Adipose tissue (tissue), 3 donors: Measurements from ENCODE around the gene PI4KB. TPM values are rescaled to one million over a fixed set of nuclear protein-coding genes. Genes with fewer than 3 reads are reported as not detected.

Experiments
- H3K27ac ChIP-seq: one replicate; pipeline ENCODE4 v1.5.1; 2013; ENCODE audit warnings: low read depth, low read length
- WGBS, 3 donors: extraction: QIAGEN DNeasy Blood & Tissue Kit; methylation state at CpG; one replicate each; pipeline ENCODE4 v1.1.7; 2013; 5-methylcytosine and 5-hydroxymethylcytosine counted together
- polyA plus RNA-seq, 3 donors: library from polyadenylated mRNA; stranded (reverse); fragments of 200-250 nt; gene quantifications; one replicate each; pipeline ENCODE4 v1.2.3, GENCODE V29; 2013
- donor health status: healthy with polysubstance abuse.
- donor health status: Bipolar disorder and iron deficiency.
- donor health status: healthy.

Gene PI4KB
- polyA plus RNA-seq, 3 donors = 24.5 to 55.2 (median 46.7) TPM

DNA sequence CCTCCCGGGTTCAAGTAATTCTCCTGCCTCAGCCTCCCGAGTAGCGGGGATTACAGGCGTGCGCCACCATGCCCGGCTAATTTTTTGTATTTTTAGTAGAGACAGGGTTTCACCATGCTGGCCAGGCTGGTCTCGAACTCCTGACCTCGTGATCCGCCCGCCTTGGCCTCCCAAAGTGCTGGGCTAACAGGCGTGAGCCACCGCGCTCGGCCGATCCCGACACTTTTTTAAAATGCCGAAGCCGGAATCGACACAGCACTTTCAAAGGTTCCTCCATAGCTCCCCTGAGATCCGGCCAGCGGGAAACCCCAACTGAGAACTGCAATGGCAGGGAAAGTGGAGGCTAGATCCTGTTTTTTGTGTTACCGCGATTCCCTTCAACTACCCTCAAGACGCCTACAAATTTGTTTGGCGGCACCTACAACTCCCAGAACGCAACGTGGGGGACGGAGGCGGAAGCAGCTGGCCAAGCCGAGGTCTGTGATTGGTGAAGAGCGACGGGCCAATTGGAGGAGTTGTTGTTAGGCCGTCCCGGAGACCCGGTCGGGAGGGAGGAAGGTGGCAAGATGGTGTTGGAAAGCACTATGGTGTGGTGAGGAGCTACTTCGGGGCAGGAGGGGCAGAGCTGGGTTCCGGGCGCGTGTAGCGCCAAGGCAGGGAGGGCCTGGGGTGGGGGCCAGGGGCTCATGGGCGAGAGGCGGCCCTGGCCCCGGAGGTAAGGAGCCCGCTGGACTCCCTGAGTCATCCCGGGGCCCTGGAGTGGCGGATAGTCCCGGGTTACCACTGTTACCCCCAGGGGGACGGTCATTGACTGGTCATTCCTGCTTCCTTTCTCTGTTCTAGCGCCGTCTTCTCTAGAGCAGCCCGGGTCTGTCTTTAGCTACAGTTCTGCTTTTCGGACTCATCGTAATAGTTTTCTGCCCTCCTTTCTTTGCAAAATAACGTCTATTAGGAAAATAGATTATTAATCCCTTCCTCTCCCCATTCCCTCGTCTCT is 72.7 kb downstream of the PI4KB start, which contains the start of gene PSMD4:
Gene PSMD4, plus strand, starts transcription at position 518 of the 997 bp plus-strand sequence. Its CDS starts 49 bp downstream, at position 567.
- WGBS, 3 donors = 7 to 11% (median 10%) methylated on average over 56 of the region's 56 CpGs

DNA sequence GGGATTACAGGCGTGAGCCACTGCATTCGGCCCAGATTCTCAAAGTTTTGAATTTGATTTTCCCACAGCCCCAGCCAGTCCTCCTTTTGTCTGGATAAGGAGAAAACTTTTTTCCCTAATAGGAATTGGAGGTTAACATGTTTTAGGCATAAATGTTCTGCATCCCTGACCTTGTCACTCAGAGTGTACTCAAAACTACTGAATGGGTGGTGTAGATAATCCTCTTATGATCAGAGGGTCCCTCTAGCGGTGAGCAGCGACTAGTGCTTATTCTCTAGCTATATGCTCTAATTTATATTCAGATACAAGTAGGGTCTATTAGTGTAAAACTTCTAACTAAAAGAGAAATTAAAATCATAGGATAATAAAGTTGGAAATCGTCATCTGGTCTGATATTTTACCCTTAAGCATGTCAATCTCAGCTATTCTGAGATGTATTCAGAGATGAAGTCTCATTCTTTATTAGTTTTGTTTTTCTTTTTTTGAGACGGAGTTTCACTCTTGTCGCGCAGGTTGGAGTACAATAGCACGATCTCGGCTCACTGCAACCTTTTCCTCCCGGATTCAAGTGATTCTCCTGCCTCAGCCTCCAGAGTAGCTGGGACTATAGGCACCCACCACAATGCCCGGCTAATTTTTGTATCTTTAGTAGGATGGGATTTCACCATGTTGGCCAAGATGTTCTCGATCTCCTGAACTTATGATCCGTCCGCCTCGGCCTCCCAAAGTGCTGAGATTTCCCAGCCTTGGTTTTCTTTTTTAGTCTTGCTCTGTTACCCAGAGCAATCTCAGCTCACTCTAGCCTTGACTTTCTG is 75.4 kb downstream of the PI4KB start:
- H3K27ac ChIP-seq = no peak overlapping the region
- whole genome bisulfite sequencing, 3 donors = 56 to 67% (median 62%) methylated on average over 16 of the region's 16 CpGs

More for the DNA sequence above, 72.7 kb downstream of the PI4KB start, which contains the start of gene PSMD4:
- H3K27ac ChIP-seq = peak within 1 kb of the TSS; percentile 58

DNA sequence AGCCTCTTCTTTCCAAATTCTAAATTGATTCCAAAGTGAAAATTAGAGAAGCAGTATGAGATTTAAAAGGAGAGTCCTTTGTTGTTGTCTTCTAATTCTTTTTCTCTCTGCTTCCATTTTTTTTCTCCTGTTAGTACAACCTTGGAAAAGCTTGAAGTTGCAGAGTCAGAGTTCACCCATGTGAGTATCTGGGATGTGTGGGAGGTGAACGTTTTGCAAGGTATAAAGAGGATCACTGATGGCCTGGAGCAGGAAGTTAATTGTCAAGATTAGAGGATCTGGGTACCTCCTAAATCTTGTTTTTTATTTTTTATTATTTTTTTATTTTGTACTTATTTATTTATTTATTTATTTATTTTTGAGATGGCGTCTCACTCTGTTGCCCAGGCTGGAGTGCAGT is 80.4 kb downstream of the PI4KB start:
- 78 to 90% (median 88%) methylated on average over 2 of the region's 2 CpGs for WGBS, 3 donors
- no peak overlapping the region for H3K27ac ChIP-seq

DNA sequence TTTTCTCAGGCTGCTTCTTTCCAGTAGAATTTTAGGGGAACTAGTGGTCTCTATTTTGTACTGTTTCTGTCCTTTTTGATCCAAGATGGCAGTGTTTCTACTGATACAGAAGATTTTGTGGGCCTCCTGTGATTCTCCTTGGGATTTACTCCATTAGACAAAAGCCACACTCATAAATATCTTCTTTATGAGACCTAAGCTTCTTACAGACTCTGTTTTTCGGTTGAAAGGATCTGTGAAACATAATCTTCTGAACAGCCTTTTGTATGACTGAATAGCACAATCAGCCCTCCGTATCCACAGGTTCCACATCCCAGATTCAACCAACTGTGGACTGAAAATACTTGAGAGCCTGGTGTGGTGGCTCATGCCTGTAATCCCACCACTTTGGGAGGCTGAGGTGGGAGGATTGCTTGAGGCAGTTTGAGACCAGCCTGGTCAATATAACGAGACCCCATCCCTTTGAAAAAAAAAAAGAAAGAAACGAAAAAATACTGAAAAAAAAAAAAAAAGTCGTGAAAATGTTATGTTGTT is 83.5 kb downstream of the PI4KB start:
- no peak overlapping the region for H3K27ac ChIP-seq
- WGBS, 3 donors = 81 to 87% (median 84%) methylated on average over 5 of the region's 5 CpGs

DNA sequence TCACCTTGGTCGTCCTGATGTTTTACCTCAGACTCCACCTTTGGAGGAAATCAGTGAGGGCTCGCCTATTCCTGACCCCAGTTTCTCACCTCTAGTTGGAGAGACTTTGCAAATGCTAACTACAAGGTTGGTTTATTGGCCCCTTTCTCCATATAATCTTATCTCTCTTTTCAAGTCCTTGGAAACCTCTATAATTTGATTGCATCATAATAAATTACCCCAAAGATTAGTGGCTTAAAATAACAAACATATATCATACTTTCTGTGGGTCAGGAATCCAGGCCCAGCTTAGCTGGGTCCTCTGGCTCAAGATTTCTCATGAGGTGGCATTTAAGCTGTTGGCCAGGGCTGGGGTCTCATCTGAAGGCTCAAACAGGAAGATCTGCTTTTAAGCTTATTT is 84.8 kb downstream of the PI4KB start:
- 93 to 99% (median 98%) methylated on average over 2 of the region's 2 CpGs for WGBS, 3 donors
- H3K27ac ChIP-seq = no peak overlapping the region

Other genes starting within 250 kb of the PI4KB start
- gene SEMA6C, start 180.8 kb downstream of the PI4KB start, polyA plus RNA-seq = 10 to 100 TPM in 1 of 3 donors, 1 to 10 TPM in 2; 3.3 to 22.9 (median 6.7) TPM
- gene TNFAIP8L2, start 170.8 kb downstream of the PI4KB start, polyA plus RNA-seq = 10 to 100 TPM in 1 of 3 donors, 1 to 10 TPM in 2; 1.4 to 20.4 (median 5.8) TPM
- gene LYSMD1, start 161.5 kb downstream of the PI4KB start, polyA plus RNA-seq = 1 to 10 TPM; 3.3 to 5.3 (median 3.9) TPM
- gene SCNM1, start 161.3 kb downstream of the PI4KB start, polyA plus RNA-seq = 10 to 100 TPM; 16.7 to 39.8 (median 29.7) TPM
- under 1 TPM; 0.16 to 0.62 (median 0.56) TPM for gene TMOD4, start 151.4 kb downstream of the PI4KB start, polyA plus RNA-seq
- 10 to 100 TPM; 19.9 to 34.8 (median 26.3) TPM for gene VPS72, start 137.2 kb downstream of the PI4KB start, polyA plus RNA-seq
- gene PIP5K1A, start 128.9 kb downstream of the PI4KB start, polyA plus RNA-seq = 10 to 100 TPM in 2 of 3 donors, 1 to 10 TPM in 1; 6.9 to 28.8 (median 25.1) TPM
- 100 to 1,000 TPM; 115 to 142 (median 130) TPM for gene PSMD4, start 72.7 kb downstream of the PI4KB start, polyA plus RNA-seq
- 1 to 10 TPM; 4.9 to 10.0 (median 7.5) TPM for gene ZNF687, start 45.1 kb downstream of the PI4KB start, polyA plus RNA-seq
- gene RFX5, start 19.8 kb upstream of the PI4KB start, polyA plus RNA-seq = 10 to 100 TPM in 2 of 3 donors, 1 to 10 TPM in 1; 5.7 to 20.2 (median 16.9) TPM
- gene SELENBP1, start 45.3 kb upstream of the PI4KB start, polyA plus RNA-seq = 100 to 1,000 TPM in 2 of 3 donors, 10 to 100 TPM in 1; 36.3 to 141 (median 141) TPM
- gene PSMB4, start 72.2 kb upstream of the PI4KB start, polyA plus RNA-seq = 100 to 1,000 TPM; 145 to 348 (median 335) TPM
- 10 to 100 TPM; 10.8 to 17.6 (median 16.8) TPM for gene POGZ, start 132.1 kb upstream of the PI4KB start, polyA plus RNA-seq
- 10 to 100 TPM in 1 of 3 donors, 1 to 10 TPM in 2; 2.0 to 28.7 (median 2.1) TPM for gene CGN, start 184.0 kb upstream of the PI4KB start, polyA plus RNA-seq
- gene TUFT1, start 212.9 kb upstream of the PI4KB start, polyA plus RNA-seq = 10 to 100 TPM in 1 of 3 donors, 1 to 10 TPM in 2; 4.2 to 13.3 (median 4.2) TPM